NCI-H1436 treated with DMSO at 0.1 percent for 48 hours (cell line): ENCODE results near the gene EHMT1.

Experiments used
- DNase-seq: peaks from one replicate; lab custom pipeline; 2025; lab: John Stamatoyannopoulos, UW

Gene EHMT1

GRCh38 chr9:137647096-137647714 is 28.4 kb downstream of the EHMT1 start:
- DNase-seq = no peak

GRCh38 chr9:137648396-137648795 is 29.6 kb downstream of the EHMT1 start:
- no peak for DNase-seq

GRCh38 chr9:137649553-137649952 is 30.7 kb downstream of the EHMT1 start:
- no peak for DNase-seq

- no peak for DNase-seq
Observed at GRCh38 chr9:137650259-137650658, 31.5 kb downstream of the EHMT1 start.

GRCh38 chr9:137650779-137651178 is 32.0 kb downstream of the EHMT1 start:
- DNase-seq = no peak

GRCh38 chr9:137656416-137656815 is 37.6 kb downstream of the EHMT1 start:
- DNase-seq = no peak

GRCh38 chr9:137657606-137658005 is 38.8 kb downstream of the EHMT1 start:
- no peak for DNase-seq

GRCh38 chr9:137658781-137659180 is 40.0 kb downstream of the EHMT1 start:
- no peak for DNase-seq

GRCh38 chr9:137660144-137660543 is 41.3 kb downstream of the EHMT1 start:
- DNase-seq = no peak

GRCh38 chr9:137663584-137663983 is 44.8 kb downstream of the EHMT1 start:
- no peak for DNase-seq

- DNase-seq = no peak
Observed at GRCh38 chr9:137664676-137665075, 45.9 kb downstream of the EHMT1 start.

- DNase-seq = no peak
Observed at GRCh38 chr9:137665226-137665625, 46.4 kb downstream of the EHMT1 start.

GRCh38 chr9:137665697-137666512 is 47.1 kb downstream of the EHMT1 start:
- no peak for DNase-seq

GRCh38 chr9:137666513-137666822 is 47.7 kb downstream of the EHMT1 start:
- DNase-seq = no peak

- DNase-seq = no peak
Observed at GRCh38 chr9:137666955-137667670, 48.3 kb downstream of the EHMT1 start.

- DNase-seq = no peak
Observed at GRCh38 chr9:137668203-137668602, 49.4 kb downstream of the EHMT1 start.

GRCh38 chr9:137669261-137669672 is 50.5 kb downstream of the EHMT1 start:
- no peak for DNase-seq

- no peak for DNase-seq
Observed at GRCh38 chr9:137670391-137671195, 51.8 kb downstream of the EHMT1 start.

GRCh38 chr9:137671196-137671538 is 52.4 kb downstream of the EHMT1 start:
- DNase-seq = no peak

GRCh38 chr9:137671721-137672120 is 52.9 kb downstream of the EHMT1 start:
- DNase-seq = no peak

GRCh38 chr9:137672907-137673791 is 54.3 kb downstream of the EHMT1 start:
- DNase-seq = no peak
